Stomach (tissue), 9 donors: ENCODE measurements around the gene EHMT2. TPM values are rescaled to one million over a fixed set of nuclear protein-coding genes. Genes with fewer than 3 reads are reported as not detected.
A peak's percentile ranks its signal among the peaks of the same experiment; 100 is the strongest.

Experiments
- DNase-seq, 2 donors: peaks; one replicate each; pipeline versions ENCODE4 v3.0.0 to v3.0.0-alpha.2; 2013 to 2019
- H3K27ac ChIP-seq, 5 donors: fragments of 200-600 bp in 4 of 5; sonication (generic) in 4 of 5; one replicate each; pipeline ENCODE4 v1.5.1; 2013 to 2019; ENCODE audit warnings: mild to moderate bottlenecking in 1 of 5, moderate library complexity in 1 of 5
- H3K27me3 ChIP-seq, 3 donors: fragments of 200-600 bp; sonication (generic); one replicate each; pipeline ENCODE4 v1.5.1; 2017 to 2019; ENCODE audit warnings: mixed run types in 1 of 3
- H3K36me3 ChIP-seq, 4 donors: fragments of 200-600 bp; sonication (generic); 1 replicate in 3 of 4; 2 replicates in 1 of 4; pipeline ENCODE4 v1.5.1; 2016 to 2019
- H3K4me1 ChIP-seq, 4 donors: fragments of 200-600 bp; sonication (generic); one replicate each; pipeline ENCODE4 v1.5.1; 2016 to 2019
- H3K4me3 ChIP-seq, 4 donors: fragments of 200-600 bp; sonication (generic) in 3 of 4; one replicate each; pipeline ENCODE4 v1.5.1; 2016 to 2019; ENCODE audit warnings: mild to moderate bottlenecking in 1 of 4
- H3K9me3 ChIP-seq, 4 donors: fragments of 200-600 bp; sonication (generic); one replicate each; pipeline ENCODE4 v1.5.1; 2016 to 2019
- CTCF ChIP-seq, 7 experiments: fragments of 450-650 bp in 4 of 7; fragments of 200-600 bp in 3 of 7; sonication (generic) in 3 of 7; IDR thresholded peaks; one replicate each; pipeline ENCODE4 v1.5.1; 2016 to 2019; ENCODE audit warnings: antibody characterized with exemption in 7 of 7, control low read depth in 2 of 7, mild to moderate bottlenecking in 1 of 7
- EP300 ChIP-seq: sonication (generic); formaldehyde crosslinking; IDR thresholded peaks from one replicate; pipeline ENCODE4 v1.6.1; 2017; ENCODE audit warnings: antibody characterized with exemption
- POLR2A ChIP-seq, 4 donors: fragments of 450-650 bp; IDR thresholded peaks; one replicate each; pipeline ENCODE4 v1.6.1; 2016; ENCODE audit warnings: antibody characterized with exemption in 4 of 4, control low read depth in 2 of 4, mild to moderate bottlenecking in 1 of 4, moderate library complexity in 1 of 4
- POLR2AphosphoS5 ChIP-seq, 3 donors: sonication (generic); formaldehyde crosslinking; IDR thresholded peaks; one replicate each; pipeline ENCODE4 v1.6.1; 2016; ENCODE audit warnings: antibody characterized with exemption in 3 of 3
- WGBS, 5 donors: extraction: QIAGEN DNeasy Blood & Tissue Kit in 3 of 5; methylation state at CpG; one replicate each; pipeline versions ENCODE4 v1.1.5 to v1.1.7; 2013 to 2018; 5-methylcytosine and 5-hydroxymethylcytosine counted together
- intact Hi-C: fragments of 100-400 bp; cut with DNase I; formaldehyde crosslinking; loops from one replicate; pipeline ENCODE4 v1.15.1; 2023; ENCODE audit warnings: low total_unique reads
- polyA plus RNA-seq, 3 donors: library from polyadenylated mRNA; stranded (reverse); fragments of 200-250 nt; gene quantifications; one replicate each; pipeline ENCODE4 v1.2.3, GENCODE V29; 2013
- total RNA-seq, 5 donors: library from RNA; depleted of rRNA; stranded (reverse); fragments of >200 nt; gene quantifications; one replicate each; pipeline versions ENCODE4 v1.1.0 to v1.2.3, GENCODE V29; 2014 to 2016
- donor health status: healthy with polysubstance abuse.
- donor health status: Bipolar disorder and iron deficiency.
- donor health status: healthy.

Gene EHMT2
- total and polyA plus RNA-seq, 8 donors = 12.1 to 58.0 (median 33.5) TPM

- Histone ChIP-seq H3K9me3 (no peaks in the 10 kb centered on the region), H3K27ac (no peak overlapping the region), H3K27me3 (no peaks in the 10 kb centered on the region), H3K36me3 (no peaks in the 10 kb centered on the region), H3K4me1 (peaks cover 11 to 36% (median 22%) of the 10 kb centered on the region in 4 donors), H3K4me3 (no peak overlapping the region)
- 30 to 46% (median 41%) methylated on average over 4 of the region's 4 CpGs for WGBS, 5 donors
- no peak for DNase-seq
- TF ChIP-seq POLR2A (IDR thresholded peaks at IDR 0.05) (no peak), POLR2AphosphoS5 (IDR thresholded peaks at IDR 0.05) (no peak), EP300 (no peak), CTCF (IDR thresholded peaks at IDR 0.05) (no peak)
- intact Hi-C loops = loop anchor here (5.0 kb wide), 1 partner anchor 46 kb away; no protein-coding TSS in a partner anchor
These were observed 8.6 kb upstream of the EHMT2 start for GRCh38 chr6:31906122-31906521.

GRCh38 chr6:31905041-31905440 lies 7.5 kb upstream of the EHMT2 start:
- Histone ChIP-seq H3K9me3 (no peaks in the 10 kb centered on the region), H3K36me3 (no peaks in the 10 kb centered on the region), H3K27me3 (no peaks in the 10 kb centered on the region), H3K27ac (no peak overlapping the region), H3K4me3 (no peak overlapping the region), H3K4me1 (peaks cover 16 to 43% (median 31%) of the 10 kb centered on the region in 4 donors)
- intact Hi-C loops = loop anchor here (5.0 kb wide), 1 partner anchor 47 kb away; no protein-coding TSS in a partner anchor
- DNase-seq = no peak
- WGBS, 5 donors = 81 to 100% (median 90%) methylated on average over 1 of the region's 1 CpG
- TF ChIP-seq CTCF (IDR thresholded peaks at IDR 0.05) = no peak
- no peak for TF ChIP-seq POLR2AphosphoS5 (IDR thresholded peaks at IDR 0.05)
- no peak for TF ChIP-seq EP300
- no peak for TF ChIP-seq POLR2A (IDR thresholded peaks at IDR 0.05)

- DNase-seq = no peak
- peak overlapping the region in 3 of 5 donors; percentile 44 to 90 (median 90) for H3K27ac ChIP-seq
- intact Hi-C loops = no loop called here
These were observed 6.5 kb upstream of the EHMT2 start for GRCh38 chr6:31903957-31904356.

GRCh38 chr6:31901953-31902643 lies 4.6 kb upstream of the EHMT2 start, which contains the start of gene ZBTB12:
Gene ZBTB12 (minus strand): TSS chr6:31902086. CDS start chr6:31901305, 781 bp downstream.
- TF ChIP-seq EP300 = no peak
- peak in 2 of 3 donors; percentile 47 to 66 for TF ChIP-seq POLR2AphosphoS5 (IDR thresholded peaks at IDR 0.05)
- TF ChIP-seq CTCF (IDR thresholded peaks at IDR 0.05) = peak in 1 of 7 experiments; percentile 11
- Histone ChIP-seq H3K4me1 (peaks cover 25 to 58% (median 45%) of the 10 kb centered on the region in 4 donors), H3K27me3 (no peaks in the 10 kb centered on the region), H3K36me3 (no peaks in the 10 kb centered on the region), H3K27ac (peak within 1 kb of the TSS; percentile 81 to 92 (median 90)), H3K9me3 (no peaks in the 10 kb centered on the region), H3K4me3 (peak within 1 kb of the TSS; percentile 67 to 86 (median 75))
- WGBS, 5 donors = 0 to 2% (median 1%) methylated on average over 27 to 77 of the region's 77 CpGs
- peak; percentile 93 to 99 for DNase-seq
- intact Hi-C loops = no loop called here

More at GRCh38 chr6:31903957-31904356, 6.5 kb upstream of the EHMT2 start:
- Histone ChIP-seq H3K27me3 (no peaks in the 10 kb centered on the region), H3K4me1 (peaks cover 20 to 54% (median 41%) of the 10 kb centered on the region in 4 donors), H3K9me3 (no peaks in the 10 kb centered on the region), H3K36me3 (no peaks in the 10 kb centered on the region), H3K4me3 (no peak overlapping the region)
- TF ChIP-seq POLR2AphosphoS5 (IDR thresholded peaks at IDR 0.05) = no peak
- TF ChIP-seq EP300 = no peak
- TF ChIP-seq POLR2A (IDR thresholded peaks at IDR 0.05) = no peak
- no peak for TF ChIP-seq CTCF (IDR thresholded peaks at IDR 0.05)
- 65 to 73% (median 69%) methylated on average over 3 of the region's 3 CpGs for WGBS, 5 donors
